ENCODE measurements around the gene CST9L. TPM values are rescaled to one million over a fixed set of nuclear protein-coding genes. Genes with fewer than 3 reads are reported as not detected.

Gene CST9L
- total RNA-seq, 1 donor from 2014 or later: not detected

Other genes starting within 250 kb of the CST9L start
- 2.6 TPM for gene NXT1, start 217.7 kb downstream of the CST9L start, total RNA-seq
- 4.4 TPM for gene GZF1, start 206.3 kb downstream of the CST9L start, total RNA-seq
- gene NAPB, start 147.0 kb downstream of the CST9L start, total RNA-seq: 5.3 TPM
- gene CSTL1, start 128.8 kb downstream of the CST9L start, total RNA-seq: not detected
- not detected for gene CST11, start 115.6 kb downstream of the CST9L start, total RNA-seq
- gene CST8, start 77.4 kb downstream of the CST9L start, total RNA-seq: not detected
- gene CST9, start 37.4 kb upstream of the CST9L start, total RNA-seq: not detected
- 1,478 TPM for gene CST3, start 69.5 kb upstream of the CST9L start, total RNA-seq
- gene CST4, start 120.6 kb upstream of the CST9L start, total RNA-seq: not detected
- not detected for gene CST1, start 182.5 kb upstream of the CST9L start, total RNA-seq